ENCODE measurements around the gene MRPL54.
"Not testable (repeated sequence)": the region's sequence is repeated elsewhere in the genome, so short reads cannot be mapped to it uniquely, and the experiment has no call there.

Gene MRPL54

DNA sequence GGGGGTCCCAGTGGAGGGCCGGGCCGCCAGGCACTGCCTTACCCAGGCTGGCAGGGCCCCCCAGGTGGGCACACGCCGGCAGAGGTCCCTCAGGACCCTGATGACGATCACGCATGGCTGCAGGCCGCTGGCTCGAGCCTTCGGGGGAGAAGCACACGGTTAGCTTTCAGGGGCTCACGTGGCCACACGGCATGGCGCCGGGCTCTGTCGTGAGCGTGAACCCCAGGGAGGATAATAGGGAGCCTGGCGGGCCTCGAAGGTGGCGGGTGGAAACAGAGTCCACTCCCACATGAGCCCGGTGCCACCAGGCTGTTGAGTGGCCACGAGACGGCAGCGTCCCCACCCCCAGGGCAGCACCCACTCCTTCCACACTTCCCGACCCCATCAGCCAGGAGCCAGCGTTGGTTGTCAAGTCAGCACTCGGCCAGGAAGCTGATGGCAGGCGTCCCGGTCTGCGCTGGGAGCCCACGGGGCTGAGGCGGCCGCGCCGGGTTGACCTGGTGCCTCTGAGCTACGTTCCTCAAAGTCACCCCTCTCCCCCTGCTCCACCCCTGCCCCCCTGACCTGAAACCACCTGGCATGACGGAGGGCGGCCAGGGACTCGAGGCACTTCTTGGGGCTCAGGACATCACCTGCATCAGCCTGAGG, 48.4 kb downstream of the MRPL54 start:
- DNase-seq (ENCODE audit: low spot score): no peak

DNA sequence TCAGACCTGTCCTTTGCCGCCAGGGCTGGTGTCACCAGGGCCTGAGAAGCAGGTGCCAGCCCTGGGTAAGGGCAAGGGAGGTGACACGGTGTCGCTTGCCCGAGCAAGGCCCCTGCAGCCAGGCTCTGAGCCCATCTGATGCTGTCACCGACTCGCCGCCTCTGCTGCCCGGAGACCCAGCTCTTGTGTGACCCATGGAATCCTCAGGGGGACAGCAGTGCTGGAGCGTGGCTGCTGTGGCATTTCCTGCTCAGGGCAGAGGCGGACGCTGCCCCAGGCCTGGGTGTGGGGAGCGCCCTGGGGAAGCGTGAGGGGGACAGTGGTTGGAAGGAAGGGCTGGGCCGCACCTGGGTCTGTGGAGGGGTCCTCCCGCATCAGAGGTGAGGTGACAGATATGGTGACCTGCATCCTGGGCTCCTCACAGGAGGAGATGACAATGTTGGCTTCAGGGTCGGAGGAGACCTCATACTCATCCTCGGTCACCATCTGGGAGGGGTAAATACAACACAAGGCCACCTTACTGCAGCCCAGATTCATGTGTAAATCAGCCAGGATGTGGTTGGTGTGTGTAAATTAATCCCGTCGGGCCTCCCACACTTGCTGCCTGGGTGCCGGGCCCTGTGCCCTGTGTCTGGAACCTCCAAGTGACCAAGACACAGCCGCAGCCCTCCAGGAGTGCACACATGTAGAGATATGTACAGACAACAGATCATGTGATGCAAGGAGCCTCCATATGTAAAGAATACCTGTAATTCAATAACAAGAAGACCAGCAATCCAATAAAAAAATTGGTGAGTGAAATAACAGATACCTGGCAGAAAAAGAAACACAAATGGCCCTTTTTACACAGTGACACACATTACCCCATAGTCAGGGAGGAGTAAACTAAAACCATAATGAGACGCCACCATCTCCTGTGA, 51.3 kb downstream of the MRPL54 start:
- no peak for DNase-seq (ENCODE audit: low spot score)

DNA sequence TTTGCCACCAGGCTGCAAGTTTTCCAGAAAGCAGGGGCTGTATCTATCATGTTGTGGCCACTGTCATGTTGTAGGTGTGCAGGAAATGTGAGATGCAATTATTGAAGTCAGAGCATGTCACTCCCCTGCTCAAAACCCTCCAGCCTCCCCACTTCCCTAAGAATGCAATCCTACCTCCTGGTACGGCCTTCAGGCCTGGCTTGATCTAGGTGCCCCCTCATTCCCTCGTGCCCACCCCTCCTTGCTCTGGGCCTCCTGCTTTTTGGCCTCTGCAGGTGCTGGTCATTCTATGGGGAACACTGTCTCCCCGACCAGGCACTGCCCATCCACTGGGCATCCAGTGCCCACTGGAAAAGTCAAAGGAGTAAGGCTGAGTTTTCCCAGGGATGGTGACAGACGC, 52.2 kb downstream of the MRPL54 start:
- DNase-seq (ENCODE audit: low spot score): no peak

DNA sequence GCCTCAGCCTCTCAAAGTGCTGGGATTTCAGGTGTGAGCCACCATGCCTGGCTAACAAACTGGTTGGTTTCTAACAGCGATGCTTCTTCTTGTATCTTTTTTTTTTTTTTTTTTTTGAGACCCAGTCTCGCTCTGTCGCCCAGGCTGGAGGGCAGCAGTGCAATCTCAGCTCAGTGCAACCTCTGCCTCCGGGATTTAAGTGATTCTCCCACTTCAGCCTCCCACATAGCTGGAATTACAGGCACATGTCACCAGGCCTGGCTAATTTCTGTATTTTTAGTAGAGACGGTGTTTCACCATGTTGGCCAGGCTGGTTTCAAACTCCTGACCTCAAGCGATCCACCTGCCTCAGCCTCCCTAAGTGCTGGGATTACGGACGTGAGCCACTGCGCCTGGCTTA, 53.7 kb downstream of the MRPL54 start:
- DNase-seq (ENCODE audit: low spot score): not testable (repeated sequence)

DNA sequence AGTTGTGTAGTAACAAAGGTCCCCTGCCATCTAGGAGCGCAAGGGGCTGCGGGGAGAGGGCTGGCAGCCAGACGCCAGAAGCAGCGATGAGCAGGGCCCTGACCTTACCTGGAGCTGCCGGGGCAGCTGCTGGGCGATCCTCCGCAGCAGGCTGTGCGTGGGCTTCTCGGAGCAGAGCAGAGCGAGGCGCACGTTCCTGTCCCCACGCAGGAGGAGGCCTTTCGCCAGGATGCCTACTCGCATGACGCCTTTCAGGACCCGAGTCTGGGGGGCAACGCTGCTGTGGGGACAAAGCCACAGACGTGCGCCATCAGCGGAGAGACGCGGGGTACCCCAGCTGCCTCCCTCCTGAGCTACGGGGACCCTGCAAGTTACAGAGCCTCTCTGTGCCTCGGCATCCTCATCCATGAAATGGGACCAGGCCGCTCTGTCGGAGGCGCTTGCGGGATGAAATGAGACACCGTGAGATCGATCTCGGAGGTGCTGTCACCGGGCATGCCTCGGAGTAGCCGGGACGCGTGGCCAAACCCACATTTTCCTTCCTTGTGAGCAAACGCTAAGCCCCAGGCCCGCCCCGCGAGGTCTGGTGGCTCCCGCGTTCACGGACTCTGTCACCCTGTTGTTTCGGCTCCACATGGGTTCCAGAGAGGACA, 54.2 kb downstream of the MRPL54 start:
- no peak for DNase-seq (ENCODE audit: low spot score)

Data from HuH-7.5 (cell line).